GM21737 (cell line): Measurements from ENCODE around the gene WDR59.
A peak's percentile ranks its signal among the peaks of the same experiment; 100 is the strongest.
"Not testable (repeated sequence)": the region's sequence is repeated elsewhere in the genome, so short reads cannot be mapped to it uniquely, and the experiment has no call there.

Experiments
- ATAC-seq: cut with Tn5 transposase; IDR thresholded peaks from one replicate; pipeline ENCODE4 v1.9.1; 2021; ENCODE audit warnings: mild to moderate bottlenecking, moderate library complexity; ENCODE audit not compliant: unreplicated experiment

The WDR59 gene

DNA sequence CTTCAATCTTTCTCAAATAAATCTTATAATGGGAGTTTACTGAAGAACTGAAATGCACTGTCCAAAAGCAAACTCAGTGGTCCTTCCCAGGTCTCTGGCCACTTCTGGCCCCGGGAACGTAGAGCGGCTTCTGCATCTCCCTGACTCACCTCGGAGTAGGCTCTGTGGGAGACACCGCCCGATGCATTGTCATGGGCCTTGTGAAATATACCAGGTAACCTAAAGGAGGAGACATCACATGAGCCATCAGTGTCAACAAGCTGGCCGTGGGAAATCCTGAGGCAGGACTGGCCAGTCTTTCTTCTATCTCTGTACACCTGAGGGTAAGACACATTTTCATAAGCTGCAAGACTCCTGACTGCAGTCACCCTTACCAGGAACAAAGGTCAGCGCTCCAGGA, 76.2 kb downstream of the WDR59 start:
- not testable (repeated sequence) for ATAC-seq

DNA sequence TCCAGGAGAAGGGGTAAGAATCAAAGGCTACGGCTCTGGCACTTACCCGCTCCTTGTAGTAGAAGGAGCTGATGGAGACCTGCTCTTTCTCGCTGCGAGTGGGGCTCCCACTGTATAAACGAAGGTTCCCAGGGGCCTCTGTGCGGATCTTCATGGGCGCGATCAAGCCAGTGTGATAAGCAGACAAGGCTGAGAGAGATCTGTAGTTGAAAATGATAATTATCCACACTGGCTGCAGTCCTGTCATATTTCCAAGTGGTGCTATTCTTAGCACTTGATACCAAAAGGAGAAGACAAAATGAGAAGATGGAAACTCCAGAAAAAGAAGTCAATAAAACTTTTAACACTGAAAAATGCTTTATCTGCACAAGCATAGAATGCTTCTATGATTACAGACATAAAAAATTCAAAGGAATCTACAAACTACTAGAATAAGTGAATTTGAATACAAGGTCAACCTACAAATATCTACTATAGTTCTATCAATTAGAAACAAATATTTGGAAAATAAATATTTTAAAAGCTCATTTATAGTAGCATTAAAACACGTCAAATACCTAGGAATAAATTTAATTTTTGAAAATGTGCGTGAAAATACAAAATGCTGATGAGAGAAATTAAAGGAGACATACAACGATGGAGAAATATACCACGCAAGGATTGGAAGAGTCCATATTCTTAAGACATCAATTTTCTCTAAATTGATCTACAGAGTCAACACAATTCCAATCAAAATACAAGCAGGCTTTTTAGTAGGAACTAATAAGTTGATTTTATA, 80.8 kb downstream of the WDR59 start:
- no peak for ATAC-seq

DNA sequence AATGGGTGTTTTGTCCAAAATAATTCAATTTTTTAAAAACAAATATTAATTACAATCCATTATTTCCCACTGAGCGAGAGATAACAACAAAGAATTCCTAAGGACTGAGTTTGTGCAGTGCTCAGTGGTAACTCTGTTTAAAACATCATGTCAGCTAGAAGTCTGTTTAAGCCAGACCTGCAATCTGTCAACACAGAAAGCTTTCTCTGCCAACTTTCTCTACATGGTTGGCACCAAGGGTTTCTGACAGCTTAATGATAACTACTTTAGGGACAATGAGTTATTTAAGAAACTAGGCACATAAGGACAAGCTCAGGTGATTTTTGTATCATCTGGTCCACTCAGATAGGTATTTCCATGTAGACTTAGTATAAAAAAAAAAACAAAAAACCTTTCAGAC, 81.8 kb downstream of the WDR59 start:
- ATAC-seq: no peak

DNA sequence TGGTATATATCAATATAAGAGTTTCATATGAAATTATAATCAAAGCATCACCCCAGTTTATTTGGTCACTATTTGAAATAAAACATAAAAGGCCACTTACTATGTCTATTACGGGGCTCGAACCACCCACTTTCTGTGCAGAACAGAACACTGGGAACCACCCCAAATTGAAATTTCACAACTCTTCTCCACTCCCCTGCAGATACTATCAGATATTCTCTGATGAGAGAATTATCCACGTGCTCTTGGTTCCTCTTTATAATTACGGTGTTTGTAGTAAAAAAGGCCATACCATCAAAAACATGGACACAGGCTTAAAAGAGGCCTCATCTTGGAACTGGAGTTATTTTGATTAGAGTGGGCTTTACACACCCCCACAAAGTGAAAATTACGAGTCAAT, 82.8 kb downstream of the WDR59 start:
- ATAC-seq: no peak

DNA sequence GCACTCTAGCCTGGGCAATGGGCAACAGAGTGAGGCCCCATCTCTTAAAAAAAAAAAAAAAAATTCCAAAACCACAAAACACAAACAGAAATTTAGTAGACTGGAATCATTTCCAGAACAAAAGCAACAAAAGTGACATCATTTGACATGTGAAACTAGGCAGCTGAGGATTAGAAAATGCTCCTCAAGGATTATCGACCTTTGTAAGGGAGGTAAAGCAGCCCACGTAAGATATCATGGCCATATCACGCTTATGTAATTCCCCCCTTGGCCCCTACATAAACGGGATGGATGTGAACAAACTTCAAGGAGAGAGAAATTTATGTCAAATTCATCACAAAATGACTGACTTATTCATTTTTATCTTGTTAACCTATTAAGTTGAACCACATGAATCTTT, 83.3 kb downstream of the WDR59 start:
- no peak for ATAC-seq

DNA sequence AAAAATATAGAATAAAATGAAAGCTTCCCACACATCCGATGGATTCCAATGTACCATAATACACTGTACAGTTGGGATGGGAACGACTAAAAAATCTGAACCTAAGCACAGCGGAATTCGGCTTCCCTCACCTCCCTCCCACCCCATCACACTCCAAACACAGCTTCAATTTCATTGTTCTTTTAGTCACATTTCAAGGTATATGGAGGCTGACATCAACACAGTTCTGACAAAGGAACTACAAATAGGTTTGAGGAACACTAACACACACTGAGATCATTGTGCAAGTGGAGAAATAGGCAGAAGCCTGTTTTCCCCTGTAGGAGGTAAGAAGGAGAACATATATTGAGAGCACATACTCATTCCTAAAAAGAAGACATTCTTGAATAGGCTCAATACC, 85.1 kb downstream of the WDR59 start:
- ATAC-seq: no peak

DNA sequence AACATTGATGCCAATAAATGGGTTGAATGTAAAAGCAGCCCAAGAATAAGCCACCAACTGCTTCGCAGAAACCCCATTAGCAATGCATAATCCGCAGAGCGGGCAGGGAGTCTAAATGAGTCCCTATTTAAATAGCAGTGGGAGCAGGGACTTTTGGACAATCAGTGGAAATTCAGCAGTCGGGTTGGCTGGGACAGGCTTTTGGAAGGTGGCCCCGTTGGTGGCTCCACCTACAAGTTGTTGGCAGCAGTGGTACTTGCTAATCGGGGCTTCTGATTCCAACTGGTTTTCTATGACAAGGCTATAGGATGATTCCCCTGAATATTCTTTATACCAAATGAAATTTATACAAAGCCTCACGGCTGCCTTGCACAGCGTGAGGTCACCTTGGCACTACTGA, 86.3 kb downstream of the WDR59 start:
- no peak for ATAC-seq

DNA sequence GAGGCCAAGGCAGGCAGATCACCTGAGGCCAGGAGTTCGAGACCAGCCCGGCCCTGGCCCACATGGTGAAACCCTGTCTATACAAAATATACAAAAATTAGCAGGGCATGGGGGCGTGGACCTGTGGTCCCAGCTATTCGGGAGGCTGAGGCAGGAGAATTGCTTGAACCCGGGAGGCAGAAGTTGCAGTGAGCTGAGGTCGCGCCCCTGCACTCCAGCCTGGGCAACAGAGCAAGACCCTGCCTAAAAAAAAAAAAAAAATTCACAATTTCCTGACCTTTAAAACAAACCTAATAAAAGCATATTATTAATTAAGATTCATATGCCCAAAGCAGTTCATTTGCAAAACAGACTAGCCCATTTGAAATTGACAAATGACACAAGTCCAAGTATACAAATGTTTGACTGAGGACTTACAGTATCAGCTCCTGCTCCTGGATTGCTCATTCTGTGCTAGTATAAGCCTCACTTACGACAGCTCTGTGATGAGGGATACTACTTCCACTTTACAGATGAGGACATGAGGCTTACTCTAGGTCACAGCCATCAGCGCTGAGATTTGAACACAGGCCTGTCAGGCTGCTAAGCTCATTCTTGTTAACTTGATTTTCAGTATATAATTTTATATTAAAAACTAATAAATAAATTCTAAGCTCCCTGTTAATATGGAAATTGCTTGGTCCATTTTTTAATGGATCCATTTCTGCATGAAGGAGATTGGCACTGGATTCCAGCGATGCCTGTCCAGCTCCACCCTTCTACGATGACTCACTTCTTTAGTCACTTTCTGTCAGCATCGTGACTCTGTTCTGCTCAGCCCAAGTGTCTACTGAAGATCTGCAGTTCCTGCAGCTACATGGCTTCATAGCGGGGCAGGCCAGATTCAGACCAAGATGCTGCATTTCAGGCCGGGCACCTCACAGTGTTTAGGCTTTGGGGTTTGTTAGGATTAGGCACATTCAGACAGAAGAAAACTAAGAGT, 88.2 kb downstream of the WDR59 start:
- ATAC-seq: no peak

DNA sequence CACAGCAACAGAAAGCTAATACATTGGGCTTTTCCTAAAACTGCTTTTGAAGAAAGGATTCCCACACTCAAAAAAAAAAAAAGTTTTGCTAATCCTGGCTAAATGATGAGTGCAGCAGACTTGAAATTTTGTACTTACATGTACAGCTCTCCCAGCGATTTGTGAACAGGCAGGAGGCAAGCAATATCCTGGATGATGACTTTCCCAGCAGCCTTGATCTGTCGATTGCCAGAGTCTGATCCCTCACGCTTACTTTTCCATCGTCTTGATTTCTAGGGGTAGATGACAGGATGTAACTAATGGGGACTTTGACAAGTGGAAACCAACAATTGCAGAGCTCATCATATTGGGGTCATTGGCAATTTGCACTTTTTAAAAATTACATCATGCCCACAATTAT, 91.4 kb downstream of the WDR59 start:
- ATAC-seq: no peak

DNA sequence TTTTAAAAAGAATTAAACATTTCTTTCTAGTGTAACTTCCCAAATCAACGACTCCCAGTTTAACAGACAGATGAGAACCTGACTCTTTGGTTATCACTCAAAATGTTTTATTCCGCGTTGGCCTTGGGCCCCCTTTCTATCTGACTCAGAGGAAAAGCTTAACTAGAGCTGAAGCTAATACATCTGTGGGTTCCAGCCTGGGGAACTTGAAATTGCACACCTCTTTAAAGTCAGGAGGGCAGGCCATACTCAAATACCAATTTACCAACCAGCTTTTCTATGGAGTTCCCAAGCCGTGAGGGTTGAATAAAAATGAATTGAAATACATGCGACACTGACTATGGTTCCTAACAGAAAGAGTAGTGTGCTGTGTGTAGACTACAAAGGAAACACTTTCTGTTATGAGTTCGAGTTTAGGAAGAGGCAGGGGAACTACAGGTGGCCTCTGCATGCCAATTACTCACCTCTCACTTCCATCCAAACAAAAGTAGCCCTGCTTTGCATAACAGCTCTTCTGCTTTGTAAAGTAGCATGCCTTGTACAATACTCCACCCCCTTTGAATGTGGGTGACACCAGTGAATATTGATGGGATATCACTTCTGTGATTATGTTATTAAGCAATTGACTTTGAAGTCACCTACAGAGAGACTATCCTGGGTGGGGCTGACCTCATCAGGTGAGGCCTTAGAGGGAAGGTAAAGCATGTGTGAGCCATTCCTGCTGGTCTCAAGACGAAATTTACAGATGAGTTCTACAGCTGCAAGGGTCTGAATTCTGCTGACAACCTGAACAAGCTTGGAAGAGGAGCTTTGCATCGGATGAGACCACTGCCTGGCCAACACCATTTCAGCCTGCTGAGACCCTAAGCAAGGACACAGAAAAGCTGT, 92.1 kb downstream of the WDR59 start:
- ATAC-seq: peak; percentile 77

DNA sequence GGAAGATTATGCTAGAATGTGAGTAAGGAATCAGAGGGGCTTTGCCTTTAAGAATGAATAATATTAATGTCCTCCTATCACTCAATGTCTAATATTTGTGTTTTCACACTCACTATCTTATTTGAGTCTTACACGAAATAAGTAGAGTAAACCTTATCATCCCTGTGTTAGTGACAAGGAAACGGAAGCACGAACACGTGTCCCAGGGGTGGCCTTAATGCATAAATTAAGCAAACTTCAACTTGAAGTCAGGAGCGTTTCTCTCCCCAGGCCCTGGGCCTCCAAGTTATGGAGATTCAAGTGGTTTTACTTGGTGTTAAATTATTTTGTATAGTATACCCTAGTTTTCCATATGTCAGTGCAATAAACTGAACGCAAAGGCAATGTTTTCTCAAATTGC, 96.0 kb downstream of the WDR59 start:
- no peak for ATAC-seq

DNA sequence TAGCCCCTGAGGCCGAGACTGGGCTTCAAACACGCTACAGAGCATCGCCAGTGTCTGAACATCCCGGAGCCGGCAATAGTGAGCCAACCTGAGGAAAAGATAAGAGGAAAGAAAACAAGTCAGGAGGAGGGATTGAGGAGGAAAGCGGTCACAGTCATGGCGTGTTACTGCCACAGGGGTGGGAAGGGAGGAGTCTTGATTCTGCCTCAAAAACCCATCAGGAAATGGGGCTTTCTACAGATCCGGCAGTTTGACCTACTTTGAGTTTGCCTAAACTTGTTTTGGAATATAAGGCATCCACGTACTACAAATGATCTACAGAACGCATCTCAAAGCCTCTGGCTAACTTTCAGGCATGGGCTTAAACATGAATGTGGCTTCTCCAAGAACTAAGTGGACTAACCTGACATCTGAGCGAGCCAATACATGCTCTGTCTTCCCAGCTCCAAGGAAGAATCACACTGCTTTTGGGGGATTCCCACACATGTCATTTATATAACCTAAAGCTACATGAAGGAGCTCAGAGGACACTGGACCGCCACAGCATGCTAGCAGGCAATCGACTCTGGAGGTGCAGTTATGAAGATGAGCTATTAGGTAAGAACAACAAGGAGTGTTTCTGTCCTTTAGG, 96.6 kb downstream of the WDR59 start:
- no peak for ATAC-seq

DNA sequence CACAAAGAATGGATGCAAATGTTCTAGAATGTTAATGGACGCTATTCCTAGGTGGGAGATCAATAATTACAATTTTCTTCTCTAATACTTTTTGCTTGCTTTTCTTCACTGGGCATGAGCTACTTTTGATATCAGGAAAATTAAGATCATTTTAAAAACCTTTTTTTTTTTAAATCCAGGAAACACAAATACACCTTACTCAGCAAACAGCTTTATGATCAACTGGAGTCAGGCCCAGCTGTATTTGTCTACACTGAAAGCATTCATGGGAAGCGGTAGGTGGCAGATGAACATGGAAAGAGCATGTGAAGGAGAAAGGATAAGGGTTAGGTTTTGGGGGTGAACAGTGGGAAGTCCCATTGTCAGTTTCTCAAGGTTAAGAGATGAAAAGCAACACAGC, 97.8 kb downstream of the WDR59 start:
- ATAC-seq: no peak

DNA sequence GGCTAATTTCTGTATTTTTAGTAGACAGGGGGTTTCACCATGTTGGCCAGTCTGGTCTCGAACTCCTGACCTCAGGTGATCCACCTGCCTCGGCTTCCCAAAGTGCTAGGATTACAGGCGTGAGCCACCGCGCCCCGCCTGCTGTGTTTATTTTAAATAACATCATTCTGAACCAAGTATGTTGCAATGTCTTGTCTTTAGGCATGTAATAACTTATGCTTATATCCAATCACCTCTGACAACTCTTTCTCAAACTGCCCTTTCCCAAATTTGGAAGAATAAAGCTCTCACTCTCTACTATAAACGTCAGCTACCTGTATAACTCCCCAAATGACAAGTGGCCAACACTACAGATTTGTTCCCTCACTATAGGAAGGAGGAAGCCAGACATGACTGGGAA, 107.2 kb downstream of the WDR59 start:
- ATAC-seq: no peak

DNA sequence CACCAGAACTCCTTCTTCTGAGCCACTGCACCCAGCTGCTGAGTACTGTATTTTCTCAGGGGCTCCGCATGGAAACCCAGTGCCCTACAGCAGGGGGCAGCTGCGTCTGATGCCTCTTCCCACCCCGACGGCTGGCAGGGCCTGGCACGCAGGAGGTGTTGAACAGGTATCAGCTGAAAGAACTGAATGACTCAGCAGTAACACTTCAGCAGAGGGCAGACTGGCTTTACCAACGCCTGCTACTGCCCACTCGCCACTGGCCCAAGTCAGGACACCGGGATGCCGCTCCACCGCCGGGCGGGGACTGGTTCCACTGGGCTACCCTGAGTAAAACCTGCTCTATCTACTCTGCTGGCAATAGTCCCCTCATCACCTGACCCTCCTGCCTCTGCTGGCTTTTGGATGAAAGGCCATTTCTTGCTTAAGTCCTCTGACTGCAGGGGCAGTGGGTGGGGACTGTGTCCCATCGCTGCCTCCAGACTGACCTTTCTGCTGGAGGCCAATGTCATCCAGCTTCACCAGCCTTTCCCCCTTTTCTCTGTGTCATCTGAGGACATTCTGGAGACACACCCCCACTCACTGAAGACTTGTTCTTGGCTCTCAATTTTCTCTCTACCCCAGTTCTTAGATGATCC, 109.9 kb downstream of the WDR59 start:
- ATAC-seq: no peak

DNA sequence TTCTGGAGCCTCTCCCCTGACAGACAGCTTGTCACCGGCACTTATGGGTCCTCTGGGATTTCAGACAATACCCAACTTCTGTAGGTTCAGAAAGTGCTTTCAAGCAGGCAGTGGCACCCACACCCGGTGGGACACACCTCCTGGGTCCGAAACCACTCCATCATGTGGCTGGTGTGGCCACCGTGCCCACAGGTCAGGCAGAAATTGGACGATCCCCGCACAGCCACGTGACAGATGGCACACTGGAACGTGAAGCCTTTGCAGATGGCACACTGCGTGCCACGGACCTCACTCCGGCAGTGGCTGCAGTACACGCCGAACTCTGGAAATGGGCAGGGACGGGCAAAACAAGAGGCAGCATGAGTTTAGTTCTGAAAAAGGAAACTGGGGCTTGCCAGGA, 110.8 kb downstream of the WDR59 start:
- no peak for ATAC-seq

DNA sequence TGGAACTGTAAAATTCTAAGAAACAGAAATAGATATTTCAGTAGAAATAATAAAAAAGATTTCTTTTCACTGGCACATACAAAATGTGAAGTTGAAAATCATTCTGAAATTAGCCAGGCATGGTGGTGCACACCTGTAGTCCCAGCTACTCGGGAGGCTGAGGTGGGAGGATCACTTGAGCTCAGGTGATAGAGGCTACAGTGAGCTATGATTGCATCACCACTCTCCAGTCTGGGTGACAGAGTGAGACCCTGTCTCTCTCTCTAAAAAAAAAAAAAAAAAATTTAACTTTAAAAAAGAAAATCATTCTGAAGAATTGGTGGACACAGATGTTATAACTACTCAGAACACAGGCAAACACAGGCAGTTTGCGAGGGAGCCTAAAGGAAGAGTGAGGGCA, 112.6 kb downstream of the WDR59 start:
- no peak for ATAC-seq

DNA sequence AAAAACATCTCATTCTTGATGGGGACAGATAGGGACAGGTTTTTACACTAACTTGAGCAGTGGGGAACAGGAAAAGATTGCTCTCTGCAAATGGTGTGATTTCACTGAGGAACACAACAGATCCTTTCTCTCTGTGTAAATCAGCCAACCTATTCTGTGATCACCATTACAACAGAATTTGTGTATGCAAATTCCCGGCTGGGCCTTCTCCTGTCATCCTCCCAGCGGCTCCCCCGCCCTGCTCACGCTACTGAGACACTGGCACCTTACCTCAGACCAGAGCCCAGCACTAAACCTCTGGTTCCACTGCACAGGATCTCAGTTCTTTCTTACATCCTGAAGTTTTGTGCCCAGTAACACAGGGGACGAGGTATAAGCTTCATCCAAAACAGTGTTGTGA, 113.3 kb downstream of the WDR59 start:
- ATAC-seq: no peak

DNA sequence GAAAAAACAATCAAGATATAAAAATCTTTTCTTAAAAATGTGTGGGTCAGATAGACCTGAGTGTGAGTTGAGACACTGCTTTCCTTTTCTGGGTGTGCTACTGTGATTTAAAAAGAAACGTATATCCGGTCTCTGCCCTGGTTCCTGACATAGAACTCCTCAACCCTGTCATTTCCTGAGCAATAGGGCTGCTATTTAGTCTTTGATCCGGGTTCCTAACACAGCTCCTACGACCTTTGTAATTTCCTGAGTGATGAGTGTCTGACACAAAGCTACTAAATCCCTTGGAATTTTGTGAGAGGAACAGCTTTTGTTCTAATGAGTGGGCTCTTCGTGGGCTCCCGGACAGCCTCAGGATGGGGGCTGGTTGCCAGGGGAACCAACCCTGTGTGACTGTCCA, 116.4 kb downstream of the WDR59 start:
- no peak for ATAC-seq

DNA sequence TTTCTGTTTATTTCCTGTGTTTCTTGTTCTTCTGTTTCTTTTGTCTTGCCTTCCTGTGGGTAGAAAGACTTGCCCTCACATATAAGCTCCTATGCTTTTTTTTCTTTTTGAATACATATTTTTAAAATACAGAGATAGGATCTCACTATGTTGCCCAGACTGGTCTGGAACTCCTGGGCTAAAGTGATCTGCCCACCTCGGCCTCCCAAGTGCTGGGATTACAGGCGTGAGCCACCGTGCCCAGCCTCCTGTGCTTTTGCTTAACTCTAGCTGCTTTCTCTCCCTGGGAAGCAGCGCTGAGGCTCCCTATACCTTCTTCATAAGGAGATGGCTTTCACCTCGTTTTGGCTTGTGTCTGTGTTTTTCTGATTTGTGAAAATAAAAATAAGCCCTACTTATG, 116.9 kb downstream of the WDR59 start:
- ATAC-seq: no peak
